GM21447 (cell line): ENCODE results near the gene PDCD4.

ENCODE experiments used
- ATAC-seq: cut with Tn5 transposase; IDR thresholded peaks from one replicate; pipeline ENCODE4 v1.9.1; 2021; ENCODE audit not compliant: unreplicated experiment

Gene PDCD4

GRCh38 chr10:110871298-110872084, at the start of gene PDCD4:
Gene PDCD4, plus strand, starts transcription at chr10:110871928. Its CDS starts 4,100 bp downstream, at chr10:110876028.
- ATAC-seq = peak; percentile 68

GRCh38 chr10:110822035-110822711, 49.6 kb upstream of the PDCD4 start:
- ATAC-seq = no peak

GRCh38 chr10:110822712-110823311, 48.9 kb upstream of the PDCD4 start:
- ATAC-seq = no peak

DNA sequence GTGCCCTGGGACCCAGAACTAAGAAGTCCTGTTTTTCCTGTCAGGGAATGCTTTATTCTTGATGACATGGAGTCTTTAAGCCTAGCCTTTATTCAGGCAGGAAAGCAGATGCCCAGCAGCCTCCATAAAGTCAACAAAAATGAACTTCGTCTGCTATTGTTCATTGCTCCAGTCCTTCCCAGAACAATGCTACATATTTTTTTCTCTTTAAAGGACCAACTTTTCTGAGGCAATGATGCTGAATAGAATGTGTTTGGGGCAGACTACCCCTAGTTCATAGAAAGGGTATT, 47.6 kb upstream of the PDCD4 start:
- ATAC-seq = no peak

DNA sequence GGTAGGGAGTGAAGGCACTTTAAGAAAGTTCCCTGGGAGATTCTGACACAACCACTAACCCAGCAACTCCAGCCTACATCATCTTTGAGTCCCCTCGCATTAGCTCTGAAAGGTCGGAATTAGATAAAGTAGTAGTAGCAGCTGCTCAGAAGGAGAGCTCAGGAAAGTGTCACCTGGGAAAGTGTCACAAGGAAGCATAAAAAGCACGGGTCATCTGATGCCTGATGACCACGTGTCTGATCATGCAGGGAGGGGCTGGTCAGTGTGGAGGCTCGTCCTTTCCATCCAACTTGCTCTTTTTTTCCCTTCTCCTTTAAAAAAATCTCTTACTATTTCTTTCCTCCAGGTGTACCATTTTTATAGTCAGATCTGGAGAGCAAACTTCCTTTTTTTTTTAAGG, 47.1 kb upstream of the PDCD4 start:
- ATAC-seq = no peak

DNA sequence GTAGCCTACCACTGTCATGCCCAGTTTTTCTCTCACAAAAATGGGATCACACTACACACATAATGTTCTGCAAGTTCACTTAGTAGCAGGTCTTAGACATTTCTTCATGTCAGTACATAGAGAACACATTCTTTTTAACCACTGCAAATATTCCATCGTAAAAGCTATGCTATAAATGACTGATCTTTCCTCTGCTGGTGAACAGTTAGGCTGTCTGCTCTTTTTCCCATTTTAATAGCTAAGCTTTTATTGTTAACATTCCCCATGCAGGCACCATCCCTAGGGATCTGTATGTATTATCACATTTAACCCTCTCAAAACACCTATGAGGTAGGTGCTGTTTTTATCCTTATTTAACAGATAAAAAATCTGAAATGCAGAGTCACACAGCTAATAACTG, 46.2 kb upstream of the PDCD4 start:
- ATAC-seq = no peak

GRCh38 chr10:110827410-110827809, 44.3 kb upstream of the PDCD4 start:
- ATAC-seq = no peak

DNA sequence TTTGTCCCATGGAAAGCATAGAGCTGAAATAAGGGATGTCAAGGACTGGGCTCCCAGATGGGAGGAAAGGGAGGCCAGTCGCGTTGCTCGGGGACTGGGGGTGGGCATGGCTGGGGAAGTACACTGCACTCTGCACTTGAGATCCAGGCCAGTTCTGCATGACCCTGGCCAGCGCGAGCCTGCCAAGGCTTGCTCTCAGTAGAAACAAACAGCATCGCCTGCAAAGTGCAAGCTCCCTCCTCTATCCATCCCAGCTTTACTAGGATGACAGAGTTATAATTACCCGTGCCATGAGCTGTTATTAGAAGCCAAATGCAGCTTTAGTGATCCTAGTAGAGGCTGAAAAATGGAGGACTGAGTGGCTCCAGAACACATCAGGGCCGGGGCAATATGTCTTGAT, 43.9 kb upstream of the PDCD4 start:
- no peak for ATAC-seq

- no peak for ATAC-seq
Measured at GRCh38 chr10:110828525-110828924, 43.2 kb upstream of the PDCD4 start.

- ATAC-seq = no peak
Measured at GRCh38 chr10:110829721-110830410, 41.9 kb upstream of the PDCD4 start.

GRCh38 chr10:110833234-110833940, 38.3 kb upstream of the PDCD4 start:
- no peak for ATAC-seq

DNA sequence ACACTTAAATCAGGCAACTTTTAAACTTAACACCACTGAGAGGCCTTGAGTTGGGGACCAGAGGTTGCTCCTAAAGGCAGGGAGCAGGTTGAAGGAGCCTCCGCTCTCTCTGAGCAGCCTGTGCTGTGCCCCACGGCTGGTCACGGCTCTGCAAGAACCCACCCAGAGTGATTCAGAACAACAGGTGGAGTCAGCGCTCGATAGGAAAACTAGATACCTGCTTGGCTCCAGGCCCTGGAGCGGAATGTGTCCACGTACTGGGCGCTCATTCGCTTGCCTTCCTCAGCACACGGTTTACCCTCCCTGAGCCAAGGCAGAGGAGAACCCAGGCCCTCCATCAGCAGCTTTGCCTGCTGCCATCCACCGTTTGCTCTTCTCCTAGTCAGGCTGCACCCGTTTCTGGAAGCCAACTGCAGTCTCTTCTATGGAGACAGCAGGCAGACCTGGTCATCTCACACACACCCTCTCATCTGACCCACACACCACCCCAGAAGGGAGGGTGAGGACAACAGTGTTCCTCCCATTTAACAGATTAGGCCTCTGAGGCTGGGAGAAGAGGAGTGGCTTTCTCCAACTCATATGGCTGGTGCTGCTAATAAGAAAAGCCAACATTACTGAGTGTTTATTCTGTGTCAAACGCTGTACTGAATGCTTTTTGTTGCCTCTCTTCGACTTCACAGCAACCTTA, 37.6 kb upstream of the PDCD4 start:
- no peak for ATAC-seq

DNA sequence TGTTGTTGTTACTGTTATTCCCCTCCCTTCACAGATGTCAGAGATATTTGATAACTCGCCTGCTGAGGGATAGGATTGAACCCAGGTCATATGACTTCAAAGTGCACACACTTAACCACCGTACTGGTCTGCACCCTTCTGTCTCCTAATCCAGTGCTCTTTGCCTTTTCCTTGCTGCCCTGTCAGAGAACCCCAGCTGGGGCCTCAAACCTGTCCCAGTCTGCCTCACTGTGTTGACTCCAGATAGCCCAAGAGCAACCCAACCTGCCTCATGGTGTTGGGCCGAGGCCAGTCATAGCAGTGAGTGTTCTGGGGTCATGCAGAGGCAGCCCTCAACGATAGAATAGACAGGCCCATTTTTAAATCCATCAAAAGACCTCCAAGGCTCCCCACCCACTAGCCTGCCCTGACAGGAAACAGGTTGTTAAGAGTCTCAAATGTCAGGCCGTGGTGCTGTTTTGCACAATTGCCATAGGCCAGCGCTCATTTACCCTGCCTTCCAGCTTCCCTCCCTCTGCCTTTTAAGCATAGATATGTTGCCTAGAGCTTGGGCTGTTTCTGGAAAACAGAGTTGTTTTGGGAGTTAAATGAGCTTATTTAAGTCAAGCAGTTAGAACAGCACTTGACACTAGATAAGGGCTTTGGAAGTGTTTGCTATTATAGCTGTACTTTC, 37.0 kb upstream of the PDCD4 start:
- ATAC-seq = no peak

GRCh38 chr10:110835841-110836240, 35.9 kb upstream of the PDCD4 start:
- no peak for ATAC-seq

DNA sequence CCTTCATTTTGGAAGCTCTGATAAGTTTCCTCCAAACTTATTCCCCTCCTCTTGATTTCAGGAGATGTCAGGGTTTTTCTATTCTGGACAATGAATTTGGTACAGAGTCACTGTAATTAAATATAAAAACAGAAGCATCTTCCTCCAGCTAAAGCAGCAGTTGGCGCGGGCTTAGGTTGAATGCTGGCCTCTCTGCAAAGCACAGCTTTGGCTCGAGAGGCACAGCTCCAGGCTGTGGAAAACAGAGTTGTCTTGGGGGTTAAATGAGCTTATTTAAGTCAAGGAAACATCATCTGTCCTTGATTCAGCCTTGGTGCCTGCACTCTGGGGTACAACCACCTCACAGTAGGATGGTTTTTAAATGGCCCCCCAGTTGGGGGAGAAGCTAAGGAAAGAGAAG, 35.0 kb upstream of the PDCD4 start:
- ATAC-seq = no peak

DNA sequence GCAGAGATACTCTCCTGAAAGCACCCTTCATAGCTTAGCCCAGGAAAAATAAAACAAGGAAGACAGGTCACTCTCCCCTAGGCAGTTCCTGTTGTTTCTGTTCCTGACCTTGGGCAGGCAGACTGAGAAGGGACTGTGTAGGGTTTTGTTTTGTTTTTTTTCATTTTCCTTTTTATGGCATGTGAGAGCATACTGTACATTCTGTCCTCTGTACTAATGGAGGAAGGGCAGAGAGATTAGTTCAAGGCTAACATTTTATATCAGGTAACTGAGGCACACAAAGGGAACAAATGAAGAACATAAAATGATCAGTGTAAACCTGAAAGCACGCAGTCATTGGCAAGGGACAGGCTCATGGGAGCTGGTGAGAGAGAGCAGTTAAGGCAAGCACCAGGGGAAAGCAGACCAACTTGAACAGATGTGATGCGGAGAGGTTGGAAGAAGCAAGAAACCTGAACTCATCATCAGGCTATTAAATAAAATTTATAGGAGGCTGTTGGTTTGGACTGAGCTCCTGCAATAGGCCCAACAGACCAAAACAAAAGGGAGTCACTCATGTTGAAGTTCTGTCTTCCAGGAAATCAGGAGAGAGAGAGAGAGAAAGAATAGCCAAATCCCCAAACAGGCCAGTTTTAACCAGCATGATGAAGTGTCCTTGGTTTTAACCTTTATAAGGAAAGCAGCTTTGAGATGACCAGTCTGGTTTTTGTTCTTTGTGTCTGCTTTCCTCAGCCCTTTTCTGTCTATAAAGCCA, 34.1 kb upstream of the PDCD4 start:
- ATAC-seq = no peak

GRCh38 chr10:110840225-110840922, 31.4 kb upstream of the PDCD4 start:
- ATAC-seq = no peak

- ATAC-seq = no peak
Measured at GRCh38 chr10:110840923-110841428, 30.8 kb upstream of the PDCD4 start.
